HepG2 (cell line): ENCODE data around the gene CEBPA. TPM values are rescaled to one million over a fixed set of nuclear protein-coding genes. Genes with fewer than 3 reads are reported as not detected.
A peak's percentile ranks its signal among the peaks of the same experiment; 100 is the strongest.

Experiments used
- ARID5B ChIP-seq: IDR thresholded peaks from 2 replicates; pipeline ENCODE4 v1.4.0; 2020; ENCODE audit warnings: mild to moderate bottlenecking, missing genetic modification reagents
- NFYB ChIP-seq: sonication (generic); formaldehyde crosslinking; IDR thresholded peaks from 2 replicates; pipeline ENCODE4 v1.4.0; 2020; ENCODE audit warnings: missing genetic modification reagents
- NFYC ChIP-seq: IDR thresholded peaks from 2 replicates; pipeline ENCODE4 v1.6.1; 2016; ENCODE audit warnings: missing genetic modification reagents, missing compliant biosample characterization
- RAD51 ChIP-seq: fragments of 450-650 bp; IDR thresholded peaks from 2 replicates; pipeline ENCODE4 v1.6.1; 2016; ENCODE audit warnings: borderline replicate concordance
- RXRA ChIP-seq: sonication (generic); formaldehyde crosslinking; IDR thresholded peaks from 2 replicates; pipeline ENCODE4 v1.5.1; 2020; ENCODE audit warnings: missing genetic modification reagents
- SYNCRIP ChIP-seq: fragments of 200-400 bp; formaldehyde crosslinking; IDR thresholded peaks from 2 replicates; pipeline ENCODE4 v1.6.1; 2018; ENCODE audit warnings: mild to moderate bottlenecking, low read depth, low read length; ENCODE audit not compliant: insufficient read depth
- ZBTB42 ChIP-seq: sonication (generic); formaldehyde crosslinking; IDR thresholded peaks from 2 replicates; pipeline ENCODE4 v1.5.0; 2020; ENCODE audit warnings: mild to moderate bottlenecking, missing genetic modification reagents
- ZBTB43 ChIP-seq: sonication (generic); formaldehyde crosslinking; conservative IDR thresholded peaks from 2 replicates; pipeline ENCODE4 v1.4.0; 2020; ENCODE audit warnings: missing genetic modification reagents
- ZC3H13 ChIP-seq: sonication (generic); formaldehyde crosslinking; IDR thresholded peaks from 2 replicates; pipeline ENCODE4 v1.8.1; 2023; ENCODE audit warnings: mild to moderate bottlenecking, missing genetic modification reagents, moderate library complexity
- ZNF138 ChIP-seq: sonication (generic); formaldehyde crosslinking; IDR thresholded peaks from 2 replicates; pipeline ENCODE4 v1.5.0; 2020; ENCODE audit warnings: mild to moderate bottlenecking, low read depth, missing genetic modification reagents
- ZNF614 ChIP-seq: IDR thresholded peaks from 2 replicates; pipeline ENCODE4 v1.6.1; 2018; ENCODE audit warnings: missing biosample characterization, missing genetic modification reagents, inconsistent platforms, borderline replicate concordance
- ZNF615 ChIP-seq: sonication (generic); formaldehyde crosslinking; IDR thresholded peaks from 2 replicates; pipeline ENCODE4 v1.5.0; 2020; ENCODE audit warnings: mild to moderate bottlenecking, missing genetic modification reagents, borderline replicate concordance
- ZNF790 ChIP-seq: sonication (generic); formaldehyde crosslinking; IDR thresholded peaks from 2 replicates; pipeline ENCODE4 v1.8.0; 2022; ENCODE audit warnings: missing genetic modification reagents, mild to moderate bottlenecking, borderline replicate concordance
- polyA plus RNA-seq, 8 experiments: library from polyadenylated mRNA; depleted of rRNA in 3 of 8; stranded (reverse) in 7 of 8; unstranded in 1 of 8; fragments of >200 nt; fragmentation: Illumina TruSeq in 4 of 8; extraction: Trizol in 4 of 8; gene quantifications; 2 replicates each; pipeline versions ENCODE4 v1.2.1 to v1.2.3, GENCODE V29; 2011 to 2016; ENCODE audit warnings: low read depth in 4 of 8, missing spikeins in 1 of 8, mixed read lengths in 1 of 8; ENCODE audit not compliant: insufficient read depth in 1 of 8
- total RNA-seq, 5 experiments: library from RNA; depleted of rRNA; stranded (reverse); fragments of >200 nt; fragmentation: Illumina TruSeq; extraction: Trizol; gene quantifications; 2 replicates each; pipeline ENCODE4 v1.2.3, GENCODE V29; 2016; ENCODE audit warnings: low read depth in 1 of 5
- TF ChIP-seq, protein P1 (sequence below): sonication (generic); formaldehyde crosslinking; IDR thresholded peaks from 2 replicates; pipeline ENCODE4 v1.4.0; 2020; ENCODE audit warnings: mild to moderate bottlenecking, missing genetic modification reagents
- TF ChIP-seq, protein P2 (sequence below): sonication (generic); formaldehyde crosslinking; IDR thresholded peaks from 2 replicates; pipeline ENCODE4 v1.5.1; 2020; ENCODE audit warnings: mild to moderate bottlenecking, missing genetic modification reagents, borderline replicate concordance
- TF ChIP-seq, protein P3 (sequence below): sonication (generic); formaldehyde crosslinking; IDR thresholded peaks from 2 replicates; pipeline ENCODE4 v1.8.1; 2023; ENCODE audit warnings: mild to moderate bottlenecking, missing genetic modification reagents, borderline replicate concordance

Gene CEBPA
- total and polyA plus RNA-seq, 2 of the 13 experiments (the other 11 are each of a cell fraction or from before 2014, with no cell fraction given): 24.8 to 103 TPM

GRCh38 chr19:33304760-33305647 lies 2.7 kb upstream of the CEBPA start (continued):
- TF ChIP-seq, protein P1, sequence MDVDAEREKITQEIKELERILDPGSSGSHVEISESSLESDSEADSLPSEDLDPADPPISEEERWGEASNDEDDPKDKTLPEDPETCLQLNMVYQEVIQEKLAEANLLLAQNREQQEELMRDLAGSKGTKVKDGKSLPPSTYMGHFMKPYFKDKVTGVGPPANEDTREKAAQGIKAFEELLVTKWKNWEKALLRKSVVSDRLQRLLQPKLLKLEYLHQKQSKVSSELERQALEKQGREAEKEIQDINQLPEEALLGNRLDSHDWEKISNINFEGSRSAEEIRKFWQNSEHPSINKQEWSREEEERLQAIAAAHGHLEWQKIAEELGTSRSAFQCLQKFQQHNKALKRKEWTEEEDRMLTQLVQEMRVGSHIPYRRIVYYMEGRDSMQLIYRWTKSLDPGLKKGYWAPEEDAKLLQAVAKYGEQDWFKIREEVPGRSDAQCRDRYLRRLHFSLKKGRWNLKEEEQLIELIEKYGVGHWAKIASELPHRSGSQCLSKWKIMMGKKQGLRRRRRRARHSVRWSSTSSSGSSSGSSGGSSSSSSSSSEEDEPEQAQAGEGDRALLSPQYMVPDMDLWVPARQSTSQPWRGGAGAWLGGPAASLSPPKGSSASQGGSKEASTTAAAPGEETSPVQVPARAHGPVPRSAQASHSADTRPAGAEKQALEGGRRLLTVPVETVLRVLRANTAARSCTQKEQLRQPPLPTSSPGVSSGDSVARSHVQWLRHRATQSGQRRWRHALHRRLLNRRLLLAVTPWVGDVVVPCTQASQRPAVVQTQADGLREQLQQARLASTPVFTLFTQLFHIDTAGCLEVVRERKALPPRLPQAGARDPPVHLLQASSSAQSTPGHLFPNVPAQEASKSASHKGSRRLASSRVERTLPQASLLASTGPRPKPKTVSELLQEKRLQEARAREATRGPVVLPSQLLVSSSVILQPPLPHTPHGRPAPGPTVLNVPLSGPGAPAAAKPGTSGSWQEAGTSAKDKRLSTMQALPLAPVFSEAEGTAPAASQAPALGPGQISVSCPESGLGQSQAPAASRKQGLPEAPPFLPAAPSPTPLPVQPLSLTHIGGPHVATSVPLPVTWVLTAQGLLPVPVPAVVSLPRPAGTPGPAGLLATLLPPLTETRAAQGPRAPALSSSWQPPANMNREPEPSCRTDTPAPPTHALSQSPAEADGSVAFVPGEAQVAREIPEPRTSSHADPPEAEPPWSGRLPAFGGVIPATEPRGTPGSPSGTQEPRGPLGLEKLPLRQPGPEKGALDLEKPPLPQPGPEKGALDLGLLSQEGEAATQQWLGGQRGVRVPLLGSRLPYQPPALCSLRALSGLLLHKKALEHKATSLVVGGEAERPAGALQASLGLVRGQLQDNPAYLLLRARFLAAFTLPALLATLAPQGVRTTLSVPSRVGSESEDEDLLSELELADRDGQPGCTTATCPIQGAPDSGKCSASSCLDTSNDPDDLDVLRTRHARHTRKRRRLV (CRISPR knock-in tag): no peak
- TF ChIP-seq ZBTB43 (CRISPR knock-in tag) (no peak), NFYC (0 out of 2 replicates have a peak, but pooled peaks have one; percentile 40), RXRA (0 out of 2 replicates have a peak, but pooled peaks have one; percentile 16), ZC3H13 (no peak; the same call in 1 of the 2 replicates), RAD51 (no peak), NFYB (CRISPR knock-in tag) (no peak), ZNF790 (CRISPR knock-in tag) (no peak), ZNF138 (peak; percentile 50; the same call in 1 of the 2 replicates), ZNF614 (CRISPR knock-in tag) (no peak), SYNCRIP (no peak), ARID5B (no peak), ZNF615 (CRISPR knock-in tag) (no peak), ZBTB42 (CRISPR knock-in tag) (no peak)
- TF ChIP-seq, protein P2, sequence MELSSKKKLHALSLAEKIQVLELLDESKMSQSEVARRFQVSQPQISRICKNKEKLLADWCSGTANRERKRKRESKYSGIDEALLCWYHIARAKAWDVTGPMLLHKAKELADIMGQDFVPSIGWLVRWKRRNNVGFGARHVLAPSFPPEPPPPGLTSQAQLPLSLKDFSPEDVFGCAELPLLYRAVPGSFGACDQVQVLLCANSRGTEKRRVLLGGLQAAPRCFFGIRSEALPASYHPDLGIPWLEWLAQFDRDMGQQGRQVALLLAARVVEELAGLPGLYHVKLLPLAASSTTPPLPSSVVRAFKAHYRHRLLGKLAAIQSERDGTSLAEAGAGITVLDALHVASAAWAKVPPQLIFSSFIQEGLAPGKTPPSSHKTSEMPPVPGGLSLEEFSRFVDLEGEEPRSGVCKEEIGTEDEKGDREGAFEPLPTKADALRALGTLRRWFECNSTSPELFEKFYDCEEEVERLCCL: no peak
- TF ChIP-seq, protein P3, sequence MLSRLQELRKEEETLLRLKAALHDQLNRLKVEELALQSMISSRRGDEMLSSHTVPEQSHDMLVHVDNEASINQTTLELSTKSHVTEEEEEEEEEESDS (CRISPR knock-in tag): no peak
